HFFc6 (cell line): Measurements from ENCODE around the gene KRT37. TPM values are rescaled to one million over a fixed set of nuclear protein-coding genes. Genes with fewer than 3 reads are reported as not detected.
A peak's percentile ranks its signal among the peaks of the same experiment; 100 is the strongest.

Source experiments
- DNase-seq: peaks from one replicate; pipeline ENCODE4 v3.0.0-alpha.2; 2018
- H3K27ac Mint-ChIP-seq: 2 replicates; pipeline ENCODE4 v1.8.0; 2020; ENCODE audit warnings: mild to moderate bottlenecking, mixed read lengths
- H3K27me3 Mint-ChIP-seq: 2 replicates; pipeline ENCODE4 v1.8.0; 2021; ENCODE audit warnings: mild to moderate bottlenecking, moderate library complexity, mixed read lengths; ENCODE audit not compliant: insufficient read depth
- H3K36me3 Mint-ChIP-seq: 2 replicates; pipeline ENCODE4 v1.8.0; 2021; ENCODE audit warnings: low read depth, mixed read lengths
- H3K4me1 Mint-ChIP-seq: 2 replicates; pipeline ENCODE4 v1.8.0; 2020; ENCODE audit warnings: low read depth, mixed read lengths
- H3K4me3 Mint-ChIP-seq: 2 replicates; pipeline ENCODE4 v1.8.0; 2020; ENCODE audit warnings: mild to moderate bottlenecking, moderate library complexity, mixed read lengths
- H3K9me3 Mint-ChIP-seq: 2 replicates; pipeline ENCODE4 v1.8.0; 2020; ENCODE audit warnings: mild to moderate bottlenecking, mixed read lengths
- CTCF ChIP-seq: fragments of 200-600 bp; sonication (generic); IDR thresholded peaks from 2 replicates; pipeline ENCODE4 v1.5.0; 2021; ENCODE audit warnings: antibody characterized with exemption, mild to moderate bottlenecking
- long read RNA-seq: library from polyadenylated mRNA; unstranded; transcript quantifications from one replicate; pipeline ENCODE4 v2.0.0, GENCODE V29; 2019
- total RNA-seq, 6 experiments: library from RNA; stranded (reverse); fragmentation: NEBNext Ultra II Directional; extraction: Animal tissue kit (Norgen Biotek cat#: 25700); gene quantifications; 2 replicates in 1 of 6; 3 replicates in 5 of 6; pipeline ENCODE4 v1.2.3, GENCODE V29; 2021

KRT37 gene
- not detected for total RNA-seq
- long read RNA-seq = 0 reads

- no peak for TF ChIP-seq CTCF
- no peaks in the 10 kb centered on the region for H3K9me3 Mint-ChIP-seq
- H3K27me3 Mint-ChIP-seq = no peaks in the 10 kb centered on the region
- DNase-seq = no peak
- H3K27ac Mint-ChIP-seq = no peak within 1 kb of the TSS
- peaks cover 42% of the 10 kb centered on the region for H3K4me1 Mint-ChIP-seq
- no peak within 1 kb of the TSS for H3K4me3 Mint-ChIP-seq
- no peaks in the 10 kb centered on the region for H3K36me3 Mint-ChIP-seq
These were observed at the start of gene KRT37 for GRCh38 chr17:41424111-41424635. Gene KRT37 (minus strand): TSS chr17:41424585. CDS start chr17:41424523, 62 bp downstream.

GRCh38 chr17:41468346-41468745, 44.0 kb upstream of the KRT37 start:
- Mint-ChIP-seq H3K4me3 (no peak overlapping the region), H3K4me1 (peaks cover 28% of the 10 kb centered on the region), H3K9me3 (peaks cover 25% of the 10 kb centered on the region), H3K27me3 (peaks cover 40% of the 10 kb centered on the region), H3K36me3 (peaks cover 24% of the 10 kb centered on the region), H3K27ac (no peak overlapping the region)
- no peak for TF ChIP-seq CTCF
- no peak for DNase-seq

GRCh38 chr17:41467561-41467960, 43.2 kb upstream of the KRT37 start:
- peaks cover 28% of the 10 kb centered on the region for H3K4me1 Mint-ChIP-seq
- peaks cover 24% of the 10 kb centered on the region for H3K36me3 Mint-ChIP-seq
- no peak for TF ChIP-seq CTCF
- no peak for DNase-seq
- H3K9me3 Mint-ChIP-seq = peaks cover 25% of the 10 kb centered on the region
- H3K4me3 Mint-ChIP-seq = no peak overlapping the region
- H3K27me3 Mint-ChIP-seq = peaks cover 44% of the 10 kb centered on the region
- no peak overlapping the region for H3K27ac Mint-ChIP-seq

DNA sequence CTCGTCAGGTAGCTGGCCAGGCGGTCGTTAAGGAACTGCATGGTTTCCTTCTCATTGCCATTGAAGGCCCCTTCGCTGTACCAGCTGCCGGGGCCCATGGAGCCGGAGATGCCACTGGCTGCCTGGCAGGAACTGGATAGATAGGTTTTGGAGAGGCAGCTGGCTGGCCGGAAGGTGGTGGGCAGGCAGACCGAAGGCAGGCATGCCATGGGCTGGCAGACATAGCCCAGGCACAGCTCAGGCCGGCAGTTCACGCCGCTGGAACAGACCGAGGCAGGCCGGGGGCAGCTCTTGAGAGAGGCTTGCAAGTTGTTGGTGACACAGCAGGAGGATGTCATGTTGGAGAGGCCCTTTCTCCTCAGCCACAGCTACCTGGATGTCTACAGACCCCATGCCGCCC, 42.6 kb upstream of the KRT37 start, which contains the start of gene KRT32:
Gene KRT32, minus strand, starts transcription at position 399 of the 400 bp plus-strand sequence. Its CDS starts 61 bp downstream, at position 338.
- Mint-ChIP-seq H3K36me3 (peaks cover 22% of the 10 kb centered on the region), H3K9me3 (peaks cover 22% of the 10 kb centered on the region), H3K27ac (no peak within 1 kb of the TSS), H3K4me3 (no peak within 1 kb of the TSS), H3K27me3 (peaks cover 44% of the 10 kb centered on the region), H3K4me1 (peaks cover 28% of the 10 kb centered on the region)
- no peak for TF ChIP-seq CTCF
- DNase-seq = no peak

DNA sequence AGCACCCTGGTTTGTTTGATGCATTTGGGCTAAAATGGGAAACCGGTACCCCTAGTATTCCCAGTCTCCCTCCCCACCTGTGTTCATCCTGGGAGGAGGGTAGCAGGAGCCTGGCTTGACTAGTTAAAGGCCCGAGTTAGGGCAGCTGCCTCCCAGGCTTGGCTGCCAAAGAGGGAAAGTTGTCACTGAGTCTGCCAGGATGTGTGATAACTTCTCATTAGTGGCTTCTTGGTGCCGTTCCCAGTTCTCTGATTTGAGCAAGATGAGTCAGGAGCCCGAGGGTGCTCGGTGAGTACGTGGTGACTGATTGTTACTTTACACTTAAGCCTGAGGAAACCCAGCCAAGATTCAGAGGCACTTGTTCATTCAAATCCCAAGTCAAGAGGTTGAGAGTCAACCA, 40.3 kb upstream of the KRT37 start:
- peak overlapping the region; percentile 15; the same call in 1 of the 2 replicates for H3K4me3 Mint-ChIP-seq
- peak; percentile 90 for DNase-seq
- peaks cover 28% of the 10 kb centered on the region for H3K4me1 Mint-ChIP-seq
- peaks cover 13% of the 10 kb centered on the region for H3K9me3 Mint-ChIP-seq
- H3K27me3 Mint-ChIP-seq = peaks cover 35% of the 10 kb centered on the region
- no peak overlapping the region for H3K27ac Mint-ChIP-seq
- TF ChIP-seq CTCF = no peak
- peaks cover 13% of the 10 kb centered on the region for H3K36me3 Mint-ChIP-seq
